Activated T-cell treated with anti-CD3 and anti-CD28 coated beads for 48 hours (primary cell): ENCODE data around the gene FAIM2.
"Not testable (repeated sequence)": the region's sequence is repeated elsewhere in the genome, so short reads cannot be mapped to it uniquely, and the experiment has no call there.

Experiments used
- DNase-seq: peaks from one replicate; pipeline ENCODE4 v3.0.0-alpha.2; 2020; ENCODE audit warnings: low read depth

The FAIM2 gene

GRCh38 chr12:49893753-49894750, 9.6 kb downstream of the FAIM2 start:
- no peak for DNase-seq

- DNase-seq: no peak
Observed at GRCh38 chr12:49892732-49893317, 10.9 kb downstream of the FAIM2 start.

GRCh38 chr12:49892084-49892731, 11.5 kb downstream of the FAIM2 start:
- no peak for DNase-seq

GRCh38 chr12:49891476-49891875, 12.2 kb downstream of the FAIM2 start:
- DNase-seq: no peak

- DNase-seq: no peak
Observed at GRCh38 chr12:49891012-49891411, 12.7 kb downstream of the FAIM2 start.

GRCh38 chr12:49890096-49890461, 13.6 kb downstream of the FAIM2 start:
- no peak for DNase-seq

- no peak for DNase-seq
Observed at GRCh38 chr12:49889361-49890095, 14.2 kb downstream of the FAIM2 start.

- DNase-seq: no peak
Observed at GRCh38 chr12:49888461-49889151, 15.1 kb downstream of the FAIM2 start.

GRCh38 chr12:49887536-49888401, 15.9 kb downstream of the FAIM2 start:
- no peak for DNase-seq

GRCh38 chr12:49887091-49887490, 16.6 kb downstream of the FAIM2 start:
- no peak for DNase-seq

GRCh38 chr12:49885663-49886461, 17.8 kb downstream of the FAIM2 start:
- DNase-seq: no peak

GRCh38 chr12:49885118-49885517, 18.6 kb downstream of the FAIM2 start:
- DNase-seq: no peak

GRCh38 chr12:49882851-49883464, 20.7 kb downstream of the FAIM2 start:
- no peak for DNase-seq

- DNase-seq: no peak
Observed at GRCh38 chr12:49882248-49882850, 21.4 kb downstream of the FAIM2 start.

GRCh38 chr12:49881415-49882247, 22.1 kb downstream of the FAIM2 start:
- DNase-seq: no peak

GRCh38 chr12:49880756-49881414, 22.8 kb downstream of the FAIM2 start:
- no peak for DNase-seq

- DNase-seq: not testable (repeated sequence)
Observed at GRCh38 chr12:49879065-49879464, 24.6 kb downstream of the FAIM2 start.
